Loucy (cell line): ENCODE measurements around the gene RAF1.

Experiments used
- CTCF ChIP-seq: fragments of 200-600 bp; sonication (generic); conservative IDR thresholded peaks from 2 replicates; pipeline ENCODE4 v1.5.1; 2014; ENCODE audit warnings: mild to moderate bottlenecking, antibody characterized with exemption, low read length
- EZH2phosphoT487 ChIP-seq: fragments of 200-600 bp; IDR thresholded peaks from 2 replicates; pipeline ENCODE4 v1.6.1; 2018; ENCODE audit warnings: antibody characterized with exemption, mild to moderate bottlenecking, moderate library complexity, borderline replicate concordance

GRCh38 chr3:12615266-12615665 is 48.7 kb downstream of the RAF1 start:
- no peak for TF ChIP-seq CTCF
- TF ChIP-seq EZH2phosphoT487 = no peak
